Lower leg skin (tissue), 3 donors: ENCODE measurements around the gene AKT2.

Experiments used
- POLR2A ChIP-seq, 2 donors: fragments of 450-650 bp; IDR thresholded peaks; one replicate each; pipeline ENCODE4 v1.6.1; 2016 to 2017; ENCODE audit warnings: antibody characterized with exemption in 2 of 2, mild to moderate bottlenecking in 1 of 2, moderate library complexity in 1 of 2
- TF ChIP-seq, protein P1 (sequence below), 3 donors: fragments of 450-650 bp; IDR thresholded peaks; one replicate each; pipeline ENCODE4 v1.5.1; 2016; ENCODE audit warnings: antibody characterized with exemption in 3 of 3, mild to moderate bottlenecking in 3 of 3, moderate library complexity in 2 of 3

DNA sequence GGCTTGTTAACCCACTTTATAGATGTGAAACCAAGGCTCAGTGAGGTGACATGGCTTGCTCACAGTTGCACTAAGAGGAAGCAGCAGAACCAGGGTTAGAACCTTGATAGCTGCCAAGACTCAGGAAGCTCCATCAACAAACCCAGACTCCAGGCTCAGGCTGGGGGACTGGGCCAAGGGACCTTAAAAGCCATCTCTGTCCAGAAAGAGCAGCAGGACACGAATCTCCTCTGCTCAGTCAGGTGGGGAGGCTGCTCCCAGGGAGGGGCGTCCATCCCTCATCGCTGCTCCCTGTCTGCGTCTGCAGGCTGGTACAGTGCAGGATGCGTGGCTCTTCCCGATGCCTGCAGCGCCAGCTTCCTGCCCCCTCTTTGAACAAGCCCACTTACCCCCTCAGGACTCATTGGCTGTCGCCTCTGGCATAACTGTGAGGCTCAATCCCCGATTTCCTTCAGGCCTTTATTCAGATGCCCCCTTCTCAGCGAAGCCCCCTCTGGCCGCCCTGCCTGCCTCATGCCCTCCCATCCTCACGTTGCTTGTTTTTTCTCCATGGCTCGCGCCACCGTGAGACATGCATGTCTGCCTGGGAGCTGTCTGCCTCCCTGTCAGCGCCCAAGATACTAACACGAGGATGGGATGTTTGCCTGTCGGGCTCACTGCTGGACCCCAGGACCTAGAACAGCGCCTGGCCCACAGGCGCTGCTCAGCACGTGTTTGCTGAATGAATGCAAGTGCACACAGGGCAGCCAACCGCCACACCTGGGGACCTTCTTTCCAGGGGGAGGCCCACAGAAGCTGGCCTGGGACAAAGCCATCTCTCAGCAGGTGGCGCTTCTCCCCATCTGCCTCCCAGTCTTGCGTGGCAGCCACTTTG lies 21.5 kb downstream of the AKT2 start:
- no peak for TF ChIP-seq POLR2A (IDR thresholded peaks at IDR 0.05)
- TF ChIP-seq, protein P1, sequence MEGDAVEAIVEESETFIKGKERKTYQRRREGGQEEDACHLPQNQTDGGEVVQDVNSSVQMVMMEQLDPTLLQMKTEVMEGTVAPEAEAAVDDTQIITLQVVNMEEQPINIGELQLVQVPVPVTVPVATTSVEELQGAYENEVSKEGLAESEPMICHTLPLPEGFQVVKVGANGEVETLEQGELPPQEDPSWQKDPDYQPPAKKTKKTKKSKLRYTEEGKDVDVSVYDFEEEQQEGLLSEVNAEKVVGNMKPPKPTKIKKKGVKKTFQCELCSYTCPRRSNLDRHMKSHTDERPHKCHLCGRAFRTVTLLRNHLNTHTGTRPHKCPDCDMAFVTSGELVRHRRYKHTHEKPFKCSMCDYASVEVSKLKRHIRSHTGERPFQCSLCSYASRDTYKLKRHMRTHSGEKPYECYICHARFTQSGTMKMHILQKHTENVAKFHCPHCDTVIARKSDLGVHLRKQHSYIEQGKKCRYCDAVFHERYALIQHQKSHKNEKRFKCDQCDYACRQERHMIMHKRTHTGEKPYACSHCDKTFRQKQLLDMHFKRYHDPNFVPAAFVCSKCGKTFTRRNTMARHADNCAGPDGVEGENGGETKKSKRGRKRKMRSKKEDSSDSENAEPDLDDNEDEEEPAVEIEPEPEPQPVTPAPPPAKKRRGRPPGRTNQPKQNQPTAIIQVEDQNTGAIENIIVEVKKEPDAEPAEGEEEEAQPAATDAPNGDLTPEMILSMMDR (IDR thresholded peaks at IDR 0.05) = no peak
